Panc1 (cell line): Measurements from ENCODE around the gene CCDC15. TPM values are rescaled to one million over a fixed set of nuclear protein-coding genes. Genes with fewer than 3 reads are reported as not detected.

Source experiments
- ATAC-seq: fragments of 200-7000 bp; cut with Tn5 transposase; 2 replicates; pipeline ENCODE4 v1.9.1; 2020; ENCODE audit warnings: mild to moderate bottlenecking, moderate library complexity
- BruUV-seq: library from RNA; stranded (reverse); fragments of 400-500 nt; replicated peaks from 2 replicates; lab custom pipeline; 2021; lab: Mats Ljungman, UMichigan
- CTCF ChIA-PET: fragments of 300-600 bp; sonication (Branson Sonifier 250); formaldehyde crosslinking; loops from one replicate; lab custom pipeline; 2022; ENCODE audit warnings: antibody characterized with exemption; lab: Charles Lee
- POLR2A ChIA-PET: fragments of 300-600 bp; sonication (Branson Sonifier 250); formaldehyde crosslinking; loops from one replicate; lab custom pipeline; 2022; ENCODE audit warnings: antibody characterized with exemption; lab: Charles Lee
- DNase-seq: peaks from one replicate; pipeline ENCODE4 v3.0.0-alpha.2; 2010; ENCODE audit warnings: low read depth, low spot score
- H3K27ac ChIP-seq: 2 replicates; pipeline ENCODE4 v1.5.1; 2011; ENCODE audit warnings: mild to moderate bottlenecking, low read length, inconsistent platforms
- H3K27me3 ChIP-seq: fragments of 200-500 bp; sonication (Bioruptor generic); 2 replicates; pipeline ENCODE4 v1.6.0; 2014; ENCODE audit warnings: low read length, inconsistent platforms; ENCODE audit not compliant: control insufficient read depth, insufficient read depth
- H3K36me3 ChIP-seq: fragments of 200-500 bp; sonication (Bioruptor generic); 2 replicates; pipeline ENCODE4 v1.5.1; 2014; ENCODE audit warnings: inconsistent platforms, mild to moderate bottlenecking, low read length, moderate library complexity; ENCODE audit not compliant: control insufficient read depth, insufficient read depth
- H3K4me1 ChIP-seq: 2 replicates; pipeline ENCODE4 v1.5.1; 2011; ENCODE audit warnings: inconsistent platforms, mild to moderate bottlenecking, low read length, moderate library complexity; ENCODE audit not compliant: control insufficient read depth, insufficient read depth
- H3K4me3 ChIP-seq, 2 experiments: 2 replicates each; pipeline ENCODE4 v1.5.1; 2011 to 2012; ENCODE audit warnings: low read depth in 2 of 2, low read length in 2 of 2, mild to moderate bottlenecking in 2 of 2, inconsistent platforms in 1 of 2, moderate library complexity in 1 of 2
- H3K9me3 ChIP-seq: fragments of 200-500 bp; sonication (Bioruptor generic); 2 replicates; pipeline ENCODE4 v1.5.1; 2014; ENCODE audit warnings: low read depth, mild to moderate bottlenecking, inconsistent platforms, low read length, moderate library complexity; ENCODE audit not compliant: control insufficient read depth, insufficient read depth
- POLR2AphosphoS5 ChIP-seq: IDR thresholded peaks from 2 replicates; pipeline ENCODE4 v1.6.1; 2012; ENCODE audit warnings: mild to moderate bottlenecking, low read depth, low read length, moderate library complexity
- SIN3A ChIP-seq: IDR thresholded peaks from 2 replicates; pipeline ENCODE4 v1.6.1; 2012; ENCODE audit warnings: low read depth, mild to moderate bottlenecking, low read length, moderate library complexity, borderline replicate concordance; ENCODE audit not compliant: insufficient read depth
- TCF7L2 ChIP-seq: IDR thresholded peaks from 2 replicates; pipeline ENCODE4 v1.6.1; 2011; ENCODE audit warnings: mild to moderate bottlenecking, low read depth, low read length, inconsistent platforms
- in situ Hi-C: cut with HindIII; loops from 2 replicates; pipeline ENCODE4 v1.10.0; 2016; ENCODE audit warnings: low sequenced_read_pairs, low pct_unique_long_range_greater_than_20kb
- intact Hi-C: fragments of 100-400 bp; cut with micrococcal nuclease; formaldehyde crosslinking; loops from one replicate; pipeline ENCODE4 v1.10.0; 2022; ENCODE audit not compliant: unreplicated experiment
- total RNA-seq: library from RNA; stranded (reverse); gene quantifications from one replicate; pipeline ENCODE4 v1.2.1, GENCODE V29; 2021; ENCODE audit not compliant: unreplicated experiment
- TF ChIP-seq, protein P1 (sequence below), 2 experiments: IDR thresholded peaks; 2 replicates each; pipeline ENCODE4 v1.6.1; 2011 to 2012; ENCODE audit warnings: low read depth in 2 of 2, control low read depth in 1 of 2, low read length in 1 of 2, mild to moderate bottlenecking in 1 of 2, moderate library complexity in 1 of 2; ENCODE audit not compliant: insufficient read depth in 1 of 2
- TF ChIP-seq, protein P2 (sequence below): fragments of 450-650 bp; IDR thresholded peaks from 2 replicates; pipeline ENCODE4 v1.5.1; 2017; ENCODE audit warnings: mild to moderate bottlenecking

CCDC15 gene
- total RNA-seq, 1 experiment from 2014 or later = 2.8 TPM

DNA sequence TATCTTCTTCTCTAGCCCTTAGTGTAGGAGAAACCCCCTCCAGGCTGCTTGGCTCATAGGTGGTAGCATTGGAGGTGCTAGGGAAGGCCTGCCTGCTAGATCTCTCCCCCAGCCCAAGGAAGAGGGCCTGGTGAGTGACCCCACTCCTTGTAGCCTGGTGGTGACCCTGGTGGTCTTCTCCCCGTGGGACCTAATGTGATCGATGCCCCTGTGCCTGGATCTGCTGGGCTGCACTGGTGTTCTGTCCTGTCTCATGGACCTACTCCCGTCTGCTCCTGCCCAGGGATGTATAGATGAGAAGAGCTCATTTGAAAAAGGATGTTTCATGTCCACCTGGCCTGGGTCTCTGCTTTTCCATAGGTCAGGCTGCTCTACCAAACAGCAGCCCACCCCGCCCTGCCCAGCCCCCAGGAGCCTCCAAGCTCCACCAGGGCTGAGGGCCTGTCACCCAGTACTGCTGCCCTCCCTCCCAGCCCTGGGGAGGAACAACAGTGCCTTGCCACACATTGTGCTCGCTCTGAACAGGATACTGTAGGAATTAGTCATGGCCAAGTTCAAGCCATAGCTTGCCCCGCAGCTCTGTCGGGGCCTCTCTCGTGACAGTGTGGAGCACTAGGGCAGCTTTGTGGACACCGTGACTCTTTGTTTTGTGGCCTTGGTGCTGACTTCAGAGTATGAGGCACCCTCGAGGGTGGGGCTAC is 128.8 kb downstream of the CCDC15 start:
- BruUV-seq = no TSS peak
- TF ChIP-seq, protein P1, sequence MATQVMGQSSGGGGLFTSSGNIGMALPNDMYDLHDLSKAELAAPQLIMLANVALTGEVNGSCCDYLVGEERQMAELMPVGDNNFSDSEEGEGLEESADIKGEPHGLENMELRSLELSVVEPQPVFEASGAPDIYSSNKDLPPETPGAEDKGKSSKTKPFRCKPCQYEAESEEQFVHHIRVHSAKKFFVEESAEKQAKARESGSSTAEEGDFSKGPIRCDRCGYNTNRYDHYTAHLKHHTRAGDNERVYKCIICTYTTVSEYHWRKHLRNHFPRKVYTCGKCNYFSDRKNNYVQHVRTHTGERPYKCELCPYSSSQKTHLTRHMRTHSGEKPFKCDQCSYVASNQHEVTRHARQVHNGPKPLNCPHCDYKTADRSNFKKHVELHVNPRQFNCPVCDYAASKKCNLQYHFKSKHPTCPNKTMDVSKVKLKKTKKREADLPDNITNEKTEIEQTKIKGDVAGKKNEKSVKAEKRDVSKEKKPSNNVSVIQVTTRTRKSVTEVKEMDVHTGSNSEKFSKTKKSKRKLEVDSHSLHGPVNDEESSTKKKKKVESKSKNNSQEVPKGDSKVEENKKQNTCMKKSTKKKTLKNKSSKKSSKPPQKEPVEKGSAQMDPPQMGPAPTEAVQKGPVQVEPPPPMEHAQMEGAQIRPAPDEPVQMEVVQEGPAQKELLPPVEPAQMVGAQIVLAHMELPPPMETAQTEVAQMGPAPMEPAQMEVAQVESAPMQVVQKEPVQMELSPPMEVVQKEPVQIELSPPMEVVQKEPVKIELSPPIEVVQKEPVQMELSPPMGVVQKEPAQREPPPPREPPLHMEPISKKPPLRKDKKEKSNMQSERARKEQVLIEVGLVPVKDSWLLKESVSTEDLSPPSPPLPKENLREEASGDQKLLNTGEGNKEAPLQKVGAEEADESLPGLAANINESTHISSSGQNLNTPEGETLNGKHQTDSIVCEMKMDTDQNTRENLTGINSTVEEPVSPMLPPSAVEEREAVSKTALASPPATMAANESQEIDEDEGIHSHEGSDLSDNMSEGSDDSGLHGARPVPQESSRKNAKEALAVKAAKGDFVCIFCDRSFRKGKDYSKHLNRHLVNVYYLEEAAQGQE (IDR thresholded peaks at IDR 0.05; ENCODE audit: insufficient read depth in 1 of 2, low read depth in 2 of 2, low read length in 1 of 2) = no peak
- TF ChIP-seq POLR2AphosphoS5 (no peak), SIN3A (no peak), TCF7L2 (no peak)
- TF ChIP-seq, protein P2, sequence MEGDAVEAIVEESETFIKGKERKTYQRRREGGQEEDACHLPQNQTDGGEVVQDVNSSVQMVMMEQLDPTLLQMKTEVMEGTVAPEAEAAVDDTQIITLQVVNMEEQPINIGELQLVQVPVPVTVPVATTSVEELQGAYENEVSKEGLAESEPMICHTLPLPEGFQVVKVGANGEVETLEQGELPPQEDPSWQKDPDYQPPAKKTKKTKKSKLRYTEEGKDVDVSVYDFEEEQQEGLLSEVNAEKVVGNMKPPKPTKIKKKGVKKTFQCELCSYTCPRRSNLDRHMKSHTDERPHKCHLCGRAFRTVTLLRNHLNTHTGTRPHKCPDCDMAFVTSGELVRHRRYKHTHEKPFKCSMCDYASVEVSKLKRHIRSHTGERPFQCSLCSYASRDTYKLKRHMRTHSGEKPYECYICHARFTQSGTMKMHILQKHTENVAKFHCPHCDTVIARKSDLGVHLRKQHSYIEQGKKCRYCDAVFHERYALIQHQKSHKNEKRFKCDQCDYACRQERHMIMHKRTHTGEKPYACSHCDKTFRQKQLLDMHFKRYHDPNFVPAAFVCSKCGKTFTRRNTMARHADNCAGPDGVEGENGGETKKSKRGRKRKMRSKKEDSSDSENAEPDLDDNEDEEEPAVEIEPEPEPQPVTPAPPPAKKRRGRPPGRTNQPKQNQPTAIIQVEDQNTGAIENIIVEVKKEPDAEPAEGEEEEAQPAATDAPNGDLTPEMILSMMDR = no peak
- CTCF ChIA-PET = interaction anchor here (0.5 to 1.0 kb wide), 2 partner anchors 8 to 59 kb away, joined by 3 to 4 read pairs; no protein-coding TSS in a partner anchor
- H3K4me1 ChIP-seq = no peaks in the 10 kb centered on the region
- no peaks in the 10 kb centered on the region for H3K36me3 ChIP-seq
- H3K4me3 ChIP-seq = no peak overlapping the region
- in situ Hi-C loops = no loop called here
- intact Hi-C loops = no loop called here
- ATAC-seq (peak; percentile 50), DNase-seq (no peak)
- POLR2A ChIA-PET = interaction anchor here (0.6 kb wide), 1 partner anchor 25 kb away, joined by 3 read pairs; no protein-coding TSS in a partner anchor
- no peaks in the 10 kb centered on the region for H3K27me3 ChIP-seq
- H3K9me3 ChIP-seq = no peaks in the 10 kb centered on the region
- H3K27ac ChIP-seq = no peak overlapping the region

DNA sequence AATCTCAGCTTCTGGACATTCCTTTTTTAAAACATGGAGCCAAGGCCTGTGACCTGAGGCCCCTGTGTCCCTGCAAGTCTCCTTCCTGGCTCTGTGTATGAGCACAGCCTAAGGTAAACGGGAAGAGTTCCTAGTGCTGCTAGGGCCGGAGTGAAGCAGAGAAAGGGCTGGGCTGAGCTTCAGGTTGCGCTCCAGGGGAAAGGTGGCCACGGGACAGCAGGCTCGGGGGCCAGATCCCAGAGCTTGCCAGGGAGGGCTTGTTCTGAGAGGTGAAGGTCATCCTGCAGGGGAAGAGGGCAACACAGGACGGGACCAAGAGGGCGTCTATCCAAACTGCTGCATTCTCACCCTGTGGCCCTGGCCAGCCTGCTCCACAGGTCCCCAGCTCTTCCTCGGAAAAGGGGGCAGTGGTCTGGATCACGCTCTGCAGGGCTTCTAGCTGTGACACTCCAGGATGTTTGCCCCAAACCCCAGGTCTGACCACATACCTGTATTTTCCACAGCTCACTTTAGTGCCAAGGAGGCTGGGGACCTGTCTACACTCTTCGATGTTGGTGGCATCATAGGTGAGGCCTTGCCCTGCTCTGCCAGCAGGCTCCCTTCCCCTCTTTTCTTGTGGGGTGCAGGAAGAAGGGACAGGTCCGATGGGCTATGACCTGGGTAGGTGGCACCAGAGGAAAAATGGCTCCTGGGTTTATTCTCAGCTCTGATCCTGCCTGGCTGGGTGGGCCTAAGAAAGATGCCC is 129.5 kb downstream of the CCDC15 start:
- ChIA-PET CTCF (interaction anchor here (1.0 to 1.1 kb wide), 2 partner anchors 59 to 262 kb away, joined by 3 to 4 read pairs; no protein-coding TSS in a partner anchor), POLR2A (interaction anchor here (0.6 kb wide), 1 partner anchor 25 kb away, joined by 3 read pairs; no protein-coding TSS in a partner anchor)
- DNase-seq = no peak
- in situ Hi-C loops (no loop called here), intact Hi-C loops (no loop called here)
- no peak; the same call in 1 of the 2 replicates for ATAC-seq
- Histone ChIP-seq H3K36me3 (no peaks in the 10 kb centered on the region), H3K4me1 (no peaks in the 10 kb centered on the region), H3K27ac (no peak overlapping the region), H3K27me3 (no peaks in the 10 kb centered on the region), H3K9me3 (no peaks in the 10 kb centered on the region), H3K4me3 (no peak overlapping the region)
- TF ChIP-seq TCF7L2 = no peak
- TF ChIP-seq SIN3A = no peak
- no peak for TF ChIP-seq POLR2AphosphoS5
- TF ChIP-seq, protein P1 (IDR thresholded peaks at IDR 0.05; ENCODE audit: insufficient read depth in 1 of 2, low read depth in 2 of 2, low read length in 1 of 2) = no peak
- TF ChIP-seq, protein P2 = no peak
- no TSS peak for BruUV-seq
